ENCODE data around the gene RCOR2.
"Not testable (repeated sequence)": the region's sequence is repeated elsewhere in the genome, so short reads cannot be mapped to it uniquely, and the experiment has no call there.

The RCOR2 gene

GRCh38 chr11:63916837-63917691 lies at the start of gene RCOR2:
TSS of gene RCOR2 (minus strand) at chr11:63917164. CDS start at chr11:63916456, 708 bp downstream.
- peak within 1 kb of the TSS; percentile 41 for H3K27ac Mint-ChIP-seq
- peaks cover 10% of the 10 kb centered on the region for H3K4me1 Mint-ChIP-seq
- no peaks in the 10 kb centered on the region for H3K36me3 Mint-ChIP-seq
- H3K27me3 Mint-ChIP-seq, result no peaks in the 10 kb centered on the region
- no peaks in the 10 kb centered on the region for H3K9me3 Mint-ChIP-seq
- peak within 1 kb of the TSS; percentile 85 for H3K4me3 Mint-ChIP-seq

- Mint-ChIP-seq H3K27ac (no peak overlapping the region), H3K9me3 (no peaks in the 10 kb centered on the region), H3K27me3 (peaks cover 3% of the 10 kb centered on the region), H3K4me1 (peaks cover 5% of the 10 kb centered on the region), H3K4me3 (no peak overlapping the region), H3K36me3 (no peaks in the 10 kb centered on the region)
Observed at GRCh38 chr11:63966444-63966843, 49.5 kb upstream of the RCOR2 start.

- not testable (repeated sequence) for H3K27ac Mint-ChIP-seq, H3K36me3 Mint-ChIP-seq, H3K27me3 Mint-ChIP-seq, H3K4me3 Mint-ChIP-seq, H3K4me1 Mint-ChIP-seq, H3K9me3 Mint-ChIP-seq
Observed at GRCh38 chr11:63963895-63964294, 46.9 kb upstream of the RCOR2 start.

GRCh38 chr11:63961608-63962412 lies 44.8 kb upstream of the RCOR2 start:
- Mint-ChIP-seq H3K4me1 (peaks cover 5% of the 10 kb centered on the region), H3K36me3 (no peaks in the 10 kb centered on the region), H3K9me3 (no peaks in the 10 kb centered on the region), H3K27ac (peak overlapping the region; percentile 65), H3K27me3 (no peaks in the 10 kb centered on the region), H3K4me3 (no peak overlapping the region)

- H3K27ac Mint-ChIP-seq, result no peak overlapping the region
Observed at GRCh38 chr11:63958008-63958407, 41.0 kb upstream of the RCOR2 start.

GRCh38 chr11:63952570-63952969 lies 35.6 kb upstream of the RCOR2 start:
- Mint-ChIP-seq H3K27ac (no peak overlapping the region), H3K36me3 (peaks cover 2% of the 10 kb centered on the region), H3K27me3 (no peaks in the 10 kb centered on the region), H3K4me3 (no peak overlapping the region), H3K9me3 (no peaks in the 10 kb centered on the region), H3K4me1 (peaks cover 19% of the 10 kb centered on the region)

More at GRCh38 chr11:63958008-63958407, 41.0 kb upstream of the RCOR2 start:
- no peak overlapping the region for H3K4me3 Mint-ChIP-seq
- no peaks in the 10 kb centered on the region for H3K27me3 Mint-ChIP-seq
- H3K36me3 Mint-ChIP-seq, result peaks cover 2% of the 10 kb centered on the region
- no peaks in the 10 kb centered on the region for H3K9me3 Mint-ChIP-seq
- H3K4me1 Mint-ChIP-seq, result peaks cover 5% of the 10 kb centered on the region

- Mint-ChIP-seq H3K4me1 (peaks cover 19% of the 10 kb centered on the region), H3K9me3 (no peaks in the 10 kb centered on the region), H3K27me3 (no peaks in the 10 kb centered on the region), H3K27ac (peak overlapping the region; percentile 87), H3K4me3 (peak overlapping the region; percentile 9), H3K36me3 (peaks cover 2% of the 10 kb centered on the region)
Observed at GRCh38 chr11:63951779-63952536, 35.0 kb upstream of the RCOR2 start.

GRCh38 chr11:63945477-63946163 lies 28.7 kb upstream of the RCOR2 start:
- no peaks in the 10 kb centered on the region for H3K9me3 Mint-ChIP-seq
- H3K4me1 Mint-ChIP-seq, result peaks cover 9% of the 10 kb centered on the region

GRCh38 chr11:63944987-63945386 lies 28.0 kb upstream of the RCOR2 start:
- Mint-ChIP-seq H3K4me3 (no peak overlapping the region), H3K9me3 (no peaks in the 10 kb centered on the region), H3K4me1 (peaks cover 13% of the 10 kb centered on the region), H3K27me3 (no peaks in the 10 kb centered on the region), H3K27ac (no peak overlapping the region), H3K36me3 (no peaks in the 10 kb centered on the region)

More at GRCh38 chr11:63945477-63946163, 28.7 kb upstream of the RCOR2 start:
- no peaks in the 10 kb centered on the region for H3K36me3 Mint-ChIP-seq
- no peak overlapping the region for H3K27ac Mint-ChIP-seq
- no peak overlapping the region for H3K4me3 Mint-ChIP-seq
- H3K27me3 Mint-ChIP-seq, result no peaks in the 10 kb centered on the region

- Mint-ChIP-seq H3K4me1 (peaks cover 23% of the 10 kb centered on the region), H3K4me3 (no peak overlapping the region), H3K9me3 (no peaks in the 10 kb centered on the region), H3K27me3 (no peaks in the 10 kb centered on the region), H3K36me3 (no peaks in the 10 kb centered on the region), H3K27ac (no peak overlapping the region)
Observed at GRCh38 chr11:63942803-63943202, 25.8 kb upstream of the RCOR2 start.

- Mint-ChIP-seq H3K27me3 (no peaks in the 10 kb centered on the region), H3K27ac (no peak overlapping the region), H3K36me3 (no peaks in the 10 kb centered on the region), H3K4me3 (no peak overlapping the region), H3K9me3 (no peaks in the 10 kb centered on the region), H3K4me1 (peaks cover 23% of the 10 kb centered on the region)
Observed at GRCh38 chr11:63941901-63942300, 24.9 kb upstream of the RCOR2 start.

- H3K4me1 Mint-ChIP-seq, result peaks cover 23% of the 10 kb centered on the region
- no peak overlapping the region for H3K27ac Mint-ChIP-seq
- H3K36me3 Mint-ChIP-seq, result no peaks in the 10 kb centered on the region
- H3K4me3 Mint-ChIP-seq, result peak overlapping the region; percentile 87
- no peaks in the 10 kb centered on the region for H3K9me3 Mint-ChIP-seq
- H3K27me3 Mint-ChIP-seq, result no peaks in the 10 kb centered on the region
Observed at GRCh38 chr11:63940786-63941185, 23.8 kb upstream of the RCOR2 start.

GRCh38 chr11:63939397-63939891 lies 22.5 kb upstream of the RCOR2 start:
- Mint-ChIP-seq H3K36me3 (no peaks in the 10 kb centered on the region), H3K9me3 (no peaks in the 10 kb centered on the region), H3K4me1 (peaks cover 23% of the 10 kb centered on the region), H3K27ac (peak overlapping the region; percentile 38), H3K27me3 (no peaks in the 10 kb centered on the region), H3K4me3 (peak overlapping the region; percentile 87)

GRCh38 chr11:63938479-63939396 lies 21.8 kb upstream of the RCOR2 start, which contains the start of gene NAA40:
TSS of gene NAA40 (plus strand) at chr11:63939002. CDS start at chr11:63939097, 95 bp downstream.
- no peaks in the 10 kb centered on the region for H3K36me3 Mint-ChIP-seq
- H3K9me3 Mint-ChIP-seq, result no peaks in the 10 kb centered on the region
- peaks cover 23% of the 10 kb centered on the region for H3K4me1 Mint-ChIP-seq
- peak within 1 kb of the TSS; percentile 38 for H3K27ac Mint-ChIP-seq
- no peaks in the 10 kb centered on the region for H3K27me3 Mint-ChIP-seq
- peak within 1 kb of the TSS; percentile 87 for H3K4me3 Mint-ChIP-seq
